Parathyroid adenoma (tissue), 2 donors: Measurements from ENCODE around the gene TLCD3A.
A peak's percentile ranks its signal among the peaks of the same experiment; 100 is the strongest.

Experiments
- H2AFZ ChIP-seq: fragments of 300-600 bp; sonication (generic); one replicate; pipeline ENCODE4 v1.7.0; 2017; ENCODE audit warnings: antibody characterized with exemption, mild to moderate bottlenecking
- H3K27ac ChIP-seq: fragments of 300-600 bp; sonication (generic); one replicate; pipeline ENCODE4 v1.7.0; 2017
- H3K27me3 ChIP-seq: fragments of 300-600 bp; sonication (generic); one replicate; pipeline ENCODE4 v1.7.0; 2017; ENCODE audit warnings: low read length; ENCODE audit not compliant: control insufficient read depth, insufficient read depth
- H3K36me3 ChIP-seq: fragments of 300-600 bp; sonication (generic); one replicate; pipeline ENCODE4 v1.7.0; 2017; ENCODE audit warnings: low read length; ENCODE audit not compliant: control insufficient read depth, insufficient read depth
- H3K4me1 ChIP-seq: fragments of 300-600 bp; sonication (generic); one replicate; pipeline ENCODE4 v1.7.0; 2017; ENCODE audit warnings: control low read depth
- H3K4me2 ChIP-seq: fragments of 300-600 bp; sonication (generic); one replicate; pipeline ENCODE4 v1.7.0; 2017; ENCODE audit warnings: low read length
- H3K4me3 ChIP-seq: fragments of 300-600 bp; sonication (generic); one replicate; pipeline ENCODE4 v1.7.0; 2017; ENCODE audit warnings: low read depth, low read length
- H3K79me2 ChIP-seq: fragments of 300-600 bp; sonication (generic); one replicate; pipeline ENCODE4 v1.7.0; 2017; ENCODE audit warnings: control low read depth
- H3K9ac ChIP-seq: fragments of 300-600 bp; sonication (generic); one replicate; pipeline ENCODE4 v1.7.0; 2017; ENCODE audit warnings: mild to moderate bottlenecking
- H3K9me3 ChIP-seq: fragments of 300-600 bp; sonication (generic); one replicate; pipeline ENCODE4 v1.7.0; 2017; ENCODE audit warnings: low read length; ENCODE audit not compliant: control insufficient read depth
- CTCF ChIP-seq: fragments of 300-600 bp; sonication (generic); IDR thresholded peaks from one replicate; pipeline ENCODE4 v1.7.0; 2017; ENCODE audit warnings: antibody characterized with exemption, mild to moderate bottlenecking
- donor health status: primary hyperparathyroidism.

Gene TLCD3A

GRCh38 chr17:732067-732901 is at the start of gene TLCD3A:
TSS of gene TLCD3A (plus strand) at chr17:732596. CDS start at chr17:732648, 52 bp downstream.
- TF ChIP-seq CTCF, result no peak
- H3K27ac ChIP-seq, result peak within 1 kb of the TSS; percentile 15

GRCh38 chr17:683040-683439 is 49.4 kb upstream of the TLCD3A start:
- Histone ChIP-seq H3K4me3 (no peak overlapping the region), H3K9me3 (no peaks in the 10 kb centered on the region), H3K36me3 (no peaks in the 10 kb centered on the region)

More at GRCh38 chr17:732067-732901, at the start of gene TLCD3A:
- peaks cover 4% of the 10 kb centered on the region for H3K4me1 ChIP-seq
- H3K4me3 ChIP-seq, result peak within 1 kb of the TSS; percentile 59
- peak within 1 kb of the TSS; percentile 85 for H3K4me2 ChIP-seq
- no peaks in the 10 kb centered on the region for H3K79me2 ChIP-seq
- H3K9ac ChIP-seq, result peak within 1 kb of the TSS; percentile 61
- no peaks in the 10 kb centered on the region for H3K36me3 ChIP-seq
- H2AFZ ChIP-seq, result peak within 1 kb of the TSS; percentile 98
- no peaks in the 10 kb centered on the region for H3K27me3 ChIP-seq
- H3K9me3 ChIP-seq, result no peaks in the 10 kb centered on the region

GRCh38 chr17:683499-684254 is 48.7 kb upstream of the TLCD3A start:
- TF ChIP-seq CTCF, result no peak
- H3K79me2 ChIP-seq, result peaks cover 20% of the 10 kb centered on the region
- no peaks in the 10 kb centered on the region for H3K27me3 ChIP-seq
- H3K4me3 ChIP-seq, result no peak overlapping the region
- no peak overlapping the region for H3K9ac ChIP-seq
- H3K27ac ChIP-seq, result no peak overlapping the region
- no peak overlapping the region for H3K4me2 ChIP-seq
- H3K36me3 ChIP-seq, result no peaks in the 10 kb centered on the region
- no peak overlapping the region for H2AFZ ChIP-seq
- peaks cover 8% of the 10 kb centered on the region for H3K4me1 ChIP-seq
- no peaks in the 10 kb centered on the region for H3K9me3 ChIP-seq

More at GRCh38 chr17:683040-683439, 49.4 kb upstream of the TLCD3A start:
- H3K4me2 ChIP-seq, result no peak overlapping the region
- TF ChIP-seq CTCF, result no peak
- H3K27ac ChIP-seq, result no peak overlapping the region
- H3K27me3 ChIP-seq, result no peaks in the 10 kb centered on the region
- peaks cover 8% of the 10 kb centered on the region for H3K4me1 ChIP-seq
- H3K9ac ChIP-seq, result no peak overlapping the region
- no peak overlapping the region for H2AFZ ChIP-seq
- H3K79me2 ChIP-seq, result peaks cover 20% of the 10 kb centered on the region

- H3K9me3 ChIP-seq, result no peaks in the 10 kb centered on the region
- peaks cover 16% of the 10 kb centered on the region for H3K79me2 ChIP-seq
- no peak overlapping the region for H2AFZ ChIP-seq
- no peak overlapping the region for H3K9ac ChIP-seq
- H3K36me3 ChIP-seq, result no peaks in the 10 kb centered on the region
- TF ChIP-seq CTCF, result no peak
- no peak overlapping the region for H3K4me3 ChIP-seq
- no peak overlapping the region for H3K4me2 ChIP-seq
- no peak overlapping the region for H3K27ac ChIP-seq
- peaks cover 12% of the 10 kb centered on the region for H3K4me1 ChIP-seq
- H3K27me3 ChIP-seq, result no peaks in the 10 kb centered on the region
Measured at GRCh38 chr17:685006-685405, 47.4 kb upstream of the TLCD3A start.
